SW480 (cell line): Measurements from ENCODE around the gene INTS6.

Experiments
- DNase-seq: peaks from one replicate; pipeline ENCODE4 v3.0.0-alpha.2; 2016; ENCODE audit warnings: low spot score

Gene INTS6

GRCh38 chr13:51317262-51317661, 135.6 kb downstream of the INTS6 start:
- DNase-seq: no peak

GRCh38 chr13:51313619-51314018, 139.2 kb downstream of the INTS6 start:
- DNase-seq: no peak

- no peak for DNase-seq
Observed at GRCh38 chr13:51311957-51312520, 140.8 kb downstream of the INTS6 start.
